Stomach (tissue), 4 donors: Measurements from ENCODE around the gene FRZB.

Experiments
- CTCF ChIP-seq, 7 experiments: fragments of 450-650 bp in 4 of 7; fragments of 200-600 bp in 3 of 7; sonication (generic) in 3 of 7; IDR thresholded peaks; one replicate each; pipeline ENCODE4 v1.5.1; 2016 to 2019; ENCODE audit warnings: antibody characterized with exemption in 7 of 7, control low read depth in 2 of 7, mild to moderate bottlenecking in 1 of 7
- POLR2A ChIP-seq, 4 donors: fragments of 450-650 bp; IDR thresholded peaks; one replicate each; pipeline ENCODE4 v1.6.1; 2016; ENCODE audit warnings: antibody characterized with exemption in 4 of 4, control low read depth in 2 of 4, mild to moderate bottlenecking in 1 of 4, moderate library complexity in 1 of 4
- POLR2AphosphoS5 ChIP-seq, 3 donors: sonication (generic); formaldehyde crosslinking; IDR thresholded peaks; one replicate each; pipeline ENCODE4 v1.6.1; 2016; ENCODE audit warnings: antibody characterized with exemption in 3 of 3

GRCh38 chr2:182870227-182870626 is 3.8 kb upstream of the FRZB start:
- TF ChIP-seq CTCF (IDR thresholded peaks at IDR 0.05) (peak in 1 of 7 experiments; percentile 11), POLR2AphosphoS5 (IDR thresholded peaks at IDR 0.05) (no peak), POLR2A (IDR thresholded peaks at IDR 0.05) (no peak)
